ENCODE measurements around the gene HEATR9.

DNA sequence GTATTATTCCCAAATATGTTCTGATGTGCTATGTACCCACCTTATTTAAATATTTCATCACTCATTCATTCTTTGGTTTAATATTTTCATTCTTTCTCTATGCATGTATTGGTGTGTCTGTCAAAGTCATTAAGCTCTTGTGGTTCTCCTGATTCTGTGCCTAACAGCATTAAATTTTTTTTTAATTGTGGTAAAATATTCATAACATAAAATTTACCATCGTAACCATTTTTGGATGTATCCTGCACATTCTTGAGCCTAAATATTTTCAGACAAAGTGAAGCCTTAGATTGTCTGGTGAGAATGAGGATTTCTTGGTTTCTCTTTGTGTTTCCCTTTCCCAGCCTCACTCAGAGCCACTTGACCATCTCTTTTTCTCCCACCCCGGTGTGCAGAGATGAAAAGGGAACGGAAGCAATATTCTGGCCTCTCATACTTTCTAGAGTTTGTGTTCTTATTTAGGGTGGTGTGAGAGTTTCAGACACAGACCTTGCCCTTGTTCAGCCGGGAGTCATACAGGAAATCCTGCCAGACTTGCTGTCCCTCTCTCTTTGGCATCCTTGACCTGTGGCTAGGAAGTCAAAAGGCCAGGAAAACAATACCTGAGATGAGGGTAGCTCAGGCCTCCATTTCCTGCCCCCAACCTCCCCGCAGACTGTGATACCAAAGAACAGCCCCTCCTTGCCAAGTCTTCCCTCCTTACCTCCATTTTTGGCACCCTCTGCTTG lies 6.5 kb upstream of the HEATR9 start:
- TF ChIP-seq EZH2 (IDR thresholded peaks at IDR 0.05; ENCODE audit: borderline replicate concordance, low read length), result no peak
- TF ChIP-seq, protein P1, sequence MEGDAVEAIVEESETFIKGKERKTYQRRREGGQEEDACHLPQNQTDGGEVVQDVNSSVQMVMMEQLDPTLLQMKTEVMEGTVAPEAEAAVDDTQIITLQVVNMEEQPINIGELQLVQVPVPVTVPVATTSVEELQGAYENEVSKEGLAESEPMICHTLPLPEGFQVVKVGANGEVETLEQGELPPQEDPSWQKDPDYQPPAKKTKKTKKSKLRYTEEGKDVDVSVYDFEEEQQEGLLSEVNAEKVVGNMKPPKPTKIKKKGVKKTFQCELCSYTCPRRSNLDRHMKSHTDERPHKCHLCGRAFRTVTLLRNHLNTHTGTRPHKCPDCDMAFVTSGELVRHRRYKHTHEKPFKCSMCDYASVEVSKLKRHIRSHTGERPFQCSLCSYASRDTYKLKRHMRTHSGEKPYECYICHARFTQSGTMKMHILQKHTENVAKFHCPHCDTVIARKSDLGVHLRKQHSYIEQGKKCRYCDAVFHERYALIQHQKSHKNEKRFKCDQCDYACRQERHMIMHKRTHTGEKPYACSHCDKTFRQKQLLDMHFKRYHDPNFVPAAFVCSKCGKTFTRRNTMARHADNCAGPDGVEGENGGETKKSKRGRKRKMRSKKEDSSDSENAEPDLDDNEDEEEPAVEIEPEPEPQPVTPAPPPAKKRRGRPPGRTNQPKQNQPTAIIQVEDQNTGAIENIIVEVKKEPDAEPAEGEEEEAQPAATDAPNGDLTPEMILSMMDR (IDR thresholded peaks at IDR 0.05; ENCODE audit: low read length), result no peak
